ENCODE results near the gene RECQL5.

RECQL5 gene

DNA sequence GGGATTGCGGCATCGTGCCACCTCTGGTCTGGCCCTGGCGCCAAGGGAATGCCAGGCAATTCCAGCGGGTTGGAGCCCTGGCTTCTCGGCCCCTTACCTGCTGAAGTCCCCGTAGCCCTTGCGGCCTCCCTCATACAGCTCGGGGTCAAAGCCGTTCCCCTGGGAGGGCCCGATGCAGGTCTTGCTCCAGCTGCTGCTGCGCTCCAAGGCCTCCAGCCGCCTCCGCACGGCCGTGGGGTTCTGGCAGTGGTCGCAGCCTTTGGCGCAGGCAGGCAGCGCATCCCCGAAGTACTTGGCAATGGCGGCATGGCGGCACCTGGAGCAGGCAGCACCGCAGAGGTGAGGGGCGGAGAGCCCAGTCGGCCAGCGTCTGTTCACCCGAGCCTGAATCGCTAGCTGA is 35.6 kb downstream of the RECQL5 start:
- no peak overlapping the region for H3K4me3 ChIP-seq (replicated peaks; ENCODE audit: low read depth, low read length)
- no peak for DNase-seq (ENCODE audit: extremely low read depth, low read depth)
- TF ChIP-seq, protein P1, sequence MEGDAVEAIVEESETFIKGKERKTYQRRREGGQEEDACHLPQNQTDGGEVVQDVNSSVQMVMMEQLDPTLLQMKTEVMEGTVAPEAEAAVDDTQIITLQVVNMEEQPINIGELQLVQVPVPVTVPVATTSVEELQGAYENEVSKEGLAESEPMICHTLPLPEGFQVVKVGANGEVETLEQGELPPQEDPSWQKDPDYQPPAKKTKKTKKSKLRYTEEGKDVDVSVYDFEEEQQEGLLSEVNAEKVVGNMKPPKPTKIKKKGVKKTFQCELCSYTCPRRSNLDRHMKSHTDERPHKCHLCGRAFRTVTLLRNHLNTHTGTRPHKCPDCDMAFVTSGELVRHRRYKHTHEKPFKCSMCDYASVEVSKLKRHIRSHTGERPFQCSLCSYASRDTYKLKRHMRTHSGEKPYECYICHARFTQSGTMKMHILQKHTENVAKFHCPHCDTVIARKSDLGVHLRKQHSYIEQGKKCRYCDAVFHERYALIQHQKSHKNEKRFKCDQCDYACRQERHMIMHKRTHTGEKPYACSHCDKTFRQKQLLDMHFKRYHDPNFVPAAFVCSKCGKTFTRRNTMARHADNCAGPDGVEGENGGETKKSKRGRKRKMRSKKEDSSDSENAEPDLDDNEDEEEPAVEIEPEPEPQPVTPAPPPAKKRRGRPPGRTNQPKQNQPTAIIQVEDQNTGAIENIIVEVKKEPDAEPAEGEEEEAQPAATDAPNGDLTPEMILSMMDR (IDR thresholded peaks at IDR 0.05; ENCODE audit: low read depth, low read length, missing control alignments): no peak

DNA sequence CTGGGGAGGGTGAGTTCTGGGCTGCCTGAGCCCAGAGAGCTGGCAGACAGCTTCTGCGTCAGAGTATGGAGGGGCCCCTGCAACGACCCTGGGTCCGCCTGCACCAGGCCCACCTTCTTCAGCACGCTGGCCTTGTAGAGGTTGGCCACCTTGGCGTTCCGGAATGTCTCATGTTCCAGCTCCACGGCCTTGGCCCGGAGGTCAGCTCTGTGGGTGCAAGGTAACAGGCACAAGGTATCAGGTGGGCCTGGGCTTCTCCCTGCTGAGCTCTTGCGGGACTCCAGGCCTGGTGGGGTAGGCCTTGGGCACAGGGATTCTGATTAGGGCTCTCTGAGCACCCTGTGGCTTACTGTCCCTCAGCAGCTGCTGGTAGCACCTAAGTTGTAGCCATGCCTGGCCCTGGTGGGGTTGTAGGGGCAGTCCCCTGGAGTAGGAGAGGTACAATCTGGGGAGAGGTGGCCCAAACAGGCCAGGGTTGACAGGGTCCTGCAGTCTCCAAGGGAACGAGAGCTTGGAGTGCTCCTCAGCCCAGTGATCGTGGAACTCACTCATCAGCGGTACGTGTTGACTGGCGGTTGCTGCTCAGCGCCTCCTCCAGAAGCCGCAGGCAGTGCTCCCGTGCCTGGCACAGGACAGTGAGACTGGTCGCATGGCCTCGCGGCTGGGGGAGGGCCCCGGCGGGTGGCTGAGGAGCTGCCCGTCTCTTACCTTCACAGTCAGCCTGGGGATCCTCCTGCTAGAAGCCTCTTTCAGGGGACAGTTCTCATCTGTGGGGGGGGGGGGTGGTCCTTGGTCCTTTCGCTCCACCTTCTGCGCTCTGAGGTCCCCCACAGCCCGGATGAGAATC is 36.7 kb downstream of the RECQL5 start:
- TF ChIP-seq, protein P1 (IDR thresholded peaks at IDR 0.05; ENCODE audit: low read depth, low read length, missing control alignments): no peak
- H3K4me3 ChIP-seq (replicated peaks; ENCODE audit: low read depth, low read length): no peak overlapping the region
- DNase-seq (ENCODE audit: extremely low read depth, low read depth): no peak

DNA sequence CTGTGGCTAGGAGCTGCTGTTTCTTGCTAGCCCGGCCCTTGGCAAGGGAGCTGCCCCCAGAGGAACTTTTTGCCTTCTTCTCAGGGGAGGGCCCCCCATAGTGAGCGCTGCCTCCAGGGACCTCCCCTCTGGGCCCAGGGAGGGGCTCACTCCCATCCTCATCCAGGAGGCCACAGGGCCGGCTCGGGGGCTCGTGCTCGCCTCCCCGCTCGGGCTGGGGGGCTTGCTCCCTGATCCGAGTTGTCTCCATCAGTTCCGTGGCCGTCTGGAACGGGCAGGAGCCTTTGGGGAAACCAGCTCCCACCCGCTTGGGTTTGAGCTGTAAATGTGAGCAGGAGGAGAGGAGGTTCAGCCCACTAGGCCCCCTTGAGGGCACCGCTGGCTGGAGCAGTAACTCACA is 37.8 kb downstream of the RECQL5 start:
- TF ChIP-seq, protein P1 (IDR thresholded peaks at IDR 0.05; ENCODE audit: low read depth, low read length, missing control alignments): no peak
- no peak overlapping the region for H3K4me3 ChIP-seq (replicated peaks; ENCODE audit: low read depth, low read length)
- DNase-seq (ENCODE audit: extremely low read depth, low read depth): no peak

DNA sequence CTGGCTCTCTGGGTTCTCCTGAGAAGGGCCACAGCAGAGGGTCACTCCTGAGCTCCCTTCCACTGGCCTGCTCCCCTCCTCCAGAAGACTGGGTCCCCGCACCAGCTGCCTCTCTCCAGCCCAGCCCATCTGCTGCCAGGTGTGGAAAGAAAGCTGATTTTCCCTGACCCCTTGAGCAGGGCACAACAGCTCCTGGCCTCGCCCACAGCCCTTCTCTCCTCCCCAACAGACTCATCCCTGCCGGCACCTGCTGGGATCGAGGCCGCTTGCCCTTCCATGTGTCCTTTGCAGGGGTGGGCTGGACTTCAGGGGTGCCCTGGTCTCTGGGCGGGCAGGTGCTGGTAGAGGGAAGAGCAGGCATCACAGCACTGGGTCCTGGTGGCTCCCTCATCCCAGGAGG is 38.5 kb downstream of the RECQL5 start:
- TF ChIP-seq, protein P1 (IDR thresholded peaks at IDR 0.05; ENCODE audit: low read depth, low read length, missing control alignments): no peak
- DNase-seq (ENCODE audit: extremely low read depth, low read depth): no peak
- H3K4me3 ChIP-seq (replicated peaks; ENCODE audit: low read depth, low read length): no peak overlapping the region

DNA sequence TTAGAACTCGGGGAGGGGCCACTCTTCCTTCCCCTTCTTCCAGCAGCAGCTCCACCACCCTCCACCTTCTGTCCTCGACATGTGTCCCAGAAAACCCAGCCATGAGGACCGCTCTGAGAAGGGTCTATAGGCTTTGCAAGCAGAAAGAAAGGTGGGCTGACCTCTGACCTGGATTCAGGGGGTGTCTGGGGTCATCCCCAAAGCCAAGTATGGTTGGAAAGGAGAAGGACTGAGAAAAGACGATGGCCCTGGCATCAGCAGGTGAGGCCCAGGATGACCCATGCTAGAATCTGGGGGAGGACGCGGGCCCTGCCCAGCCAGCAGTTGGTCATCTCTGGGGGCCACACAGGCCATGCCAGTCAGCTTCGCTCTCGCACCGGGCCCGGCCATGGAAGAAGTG is 39.9 kb downstream of the RECQL5 start:
- DNase-seq (ENCODE audit: extremely low read depth, low read depth): no peak

DNA sequence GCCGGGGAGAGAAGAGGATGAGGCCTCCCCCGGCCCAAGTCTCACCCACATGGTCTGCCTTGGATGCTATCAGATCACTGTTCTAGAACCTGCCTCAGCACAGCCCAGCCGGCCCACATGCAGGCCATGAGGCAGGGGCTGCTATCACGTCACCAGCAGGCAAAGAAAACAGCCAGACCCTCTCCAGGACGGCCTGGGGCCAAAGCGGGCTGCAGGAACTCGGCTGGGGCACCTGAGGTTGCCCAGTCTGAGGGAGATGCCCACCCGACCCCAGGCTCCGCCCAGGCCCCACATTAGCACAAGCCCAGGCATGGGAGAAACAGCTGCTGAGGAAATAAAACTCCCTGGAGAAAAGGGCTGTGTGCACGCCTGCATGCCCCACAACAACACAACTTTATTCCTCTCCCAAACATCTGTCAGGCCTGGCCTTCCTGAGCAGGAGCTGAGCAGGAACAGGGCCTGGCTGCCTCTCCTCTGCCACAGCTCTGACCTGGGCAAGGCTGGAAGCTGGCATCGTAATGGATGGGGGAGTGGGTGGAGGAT is 40.4 kb downstream of the RECQL5 start:
- no peak for DNase-seq (ENCODE audit: extremely low read depth, low read depth)
- H3K4me3 ChIP-seq (replicated peaks; ENCODE audit: low read depth, low read length): no peak overlapping the region
- TF ChIP-seq, protein P1 (IDR thresholded peaks at IDR 0.05; ENCODE audit: low read depth, low read length, missing control alignments): no peak

More for the DNA sequence above, 39.9 kb downstream of the RECQL5 start:
- TF ChIP-seq, protein P1 (IDR thresholded peaks at IDR 0.05; ENCODE audit: low read depth, low read length, missing control alignments): no peak
- no peak overlapping the region for H3K4me3 ChIP-seq (replicated peaks; ENCODE audit: low read depth, low read length)

All from HFF-Myc (cell line).